Upper lobe of left lung (tissue), 4 donors: ENCODE results near the gene CD247.

Source experiments
- CTCF ChIP-seq, 6 experiments: fragments of 450-650 bp in 4 of 6; fragments of 200-600 bp in 2 of 6; sonication (generic) in 2 of 6; IDR thresholded peaks; one replicate each; pipeline ENCODE4 v1.5.1; 2016 to 2019; ENCODE audit warnings: antibody characterized with exemption in 6 of 6
- POLR2A ChIP-seq, 4 donors: fragments of 450-650 bp; IDR thresholded peaks; one replicate each; pipeline ENCODE4 v1.5.1; 2016 to 2017; ENCODE audit warnings: antibody characterized with exemption in 4 of 4, mild to moderate bottlenecking in 2 of 4
- POLR2AphosphoS5 ChIP-seq, 2 donors: sonication (generic); formaldehyde crosslinking; IDR thresholded peaks; one replicate each; pipeline ENCODE4 v1.5.1; 2017; ENCODE audit warnings: antibody characterized with exemption in 2 of 2

DNA sequence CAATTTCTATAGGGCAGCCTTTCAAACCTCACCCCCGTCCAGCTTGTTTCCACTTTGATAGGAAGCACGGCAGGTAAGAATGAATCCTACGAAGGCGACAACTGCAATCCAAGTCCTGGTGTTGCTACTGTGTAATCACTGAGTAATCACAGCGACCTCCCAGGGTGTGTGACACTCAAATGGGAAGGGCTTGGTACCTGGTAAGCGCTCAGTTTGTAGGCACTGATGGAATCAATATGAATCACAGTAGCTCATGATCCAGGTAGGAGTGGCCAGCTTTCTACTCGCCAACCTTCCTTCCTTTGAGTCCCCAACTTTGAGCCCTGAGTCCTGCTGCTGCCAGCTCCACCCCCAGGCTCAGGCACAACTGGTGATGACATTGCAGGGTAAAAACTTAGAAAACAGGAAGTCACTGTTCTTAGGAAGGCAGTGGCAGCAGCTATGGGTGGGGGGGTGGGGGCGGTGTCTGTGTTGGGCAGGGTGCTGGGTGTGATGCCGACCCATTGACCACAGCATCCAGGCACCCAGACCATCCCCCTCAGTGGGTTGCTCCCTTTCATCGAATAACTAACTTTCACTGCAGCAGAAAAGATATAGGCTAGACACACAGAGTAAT is 70.7 kb downstream of the CD247 start:
- TF ChIP-seq CTCF (IDR thresholded peaks at IDR 0.05) = no peak
- TF ChIP-seq POLR2A (IDR thresholded peaks at IDR 0.05) = peak in 1 of 4 donors; percentile 54
- TF ChIP-seq POLR2AphosphoS5 (IDR thresholded peaks at IDR 0.05) = peak in 1 of 2 donors; percentile 36
